Activated CD4-positive, alpha-beta T cell treated with anti-CD3 and anti-CD28 coated beads, Interleukin-2, Interleukin-4, amounts not matched to agents 100 ng/mL and 50 ng/mL, durations not matched to agents 16 hours and 8 hours (primary cell): ENCODE measurements around the gene ZNF511.

Experiments
- DNase-seq: peaks from one replicate; pipeline ENCODE4 v3.0.0-alpha.2; 2020; ENCODE audit warnings: low spot score

Gene ZNF511

DNA sequence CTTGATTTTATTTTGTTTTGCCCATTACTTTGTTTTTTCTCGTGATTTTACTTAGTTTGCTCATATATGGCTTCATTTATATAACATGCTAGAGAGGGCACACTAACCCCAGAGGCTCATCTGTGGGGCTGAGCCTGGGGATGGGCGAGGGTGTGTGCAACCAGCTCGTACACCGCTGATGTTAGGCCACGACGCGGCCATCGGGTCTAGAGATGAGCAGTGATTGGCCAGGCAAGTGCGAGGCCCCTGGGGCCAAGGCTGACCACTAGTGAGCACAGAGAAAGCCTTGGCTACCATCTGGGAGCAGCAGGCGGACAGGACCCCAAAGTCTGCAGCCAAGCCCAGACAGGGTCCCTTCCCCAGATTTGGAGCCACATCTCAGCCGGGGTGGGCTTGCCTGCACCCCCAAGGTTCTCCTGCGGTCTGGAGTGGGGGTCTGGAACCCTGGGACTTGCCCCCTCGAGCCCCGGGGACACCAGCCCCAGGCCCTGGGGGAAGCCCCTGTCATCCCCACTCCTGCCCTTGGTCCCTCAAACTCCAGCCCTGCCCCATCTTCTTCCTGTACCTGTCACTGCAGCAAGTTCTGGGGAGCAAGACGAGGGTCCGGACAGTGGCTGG is 45.4 kb downstream of the ZNF511 start:
- DNase-seq: no peak

DNA sequence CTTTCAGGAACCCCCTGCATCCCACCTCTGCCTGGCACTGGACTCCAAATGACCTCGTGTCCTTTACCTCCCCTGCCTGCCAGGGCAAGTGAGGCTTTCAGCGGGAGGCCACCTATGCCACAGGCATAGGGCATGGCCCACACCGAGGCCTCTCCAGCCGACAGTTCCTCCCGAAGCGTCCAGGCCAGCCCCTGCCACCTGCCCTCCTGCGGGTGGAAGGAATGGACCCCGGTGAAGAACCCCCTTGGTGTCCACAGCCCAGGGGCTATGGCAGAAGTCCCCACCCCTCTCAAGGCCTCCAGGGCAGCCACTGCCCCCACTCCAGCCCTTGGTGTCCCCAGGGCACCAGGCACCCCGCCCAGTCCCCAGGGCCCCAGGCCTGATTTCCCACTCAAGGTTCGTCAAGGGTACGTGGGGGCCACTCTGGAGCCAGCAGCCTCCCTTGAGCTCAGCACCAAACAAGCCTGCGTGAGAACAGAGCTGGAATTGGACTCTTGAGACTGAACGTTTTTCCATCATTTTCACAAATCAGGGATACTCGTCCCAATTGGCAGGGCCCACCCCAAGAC is 46.0 kb downstream of the ZNF511 start:
- DNase-seq: no peak

DNA sequence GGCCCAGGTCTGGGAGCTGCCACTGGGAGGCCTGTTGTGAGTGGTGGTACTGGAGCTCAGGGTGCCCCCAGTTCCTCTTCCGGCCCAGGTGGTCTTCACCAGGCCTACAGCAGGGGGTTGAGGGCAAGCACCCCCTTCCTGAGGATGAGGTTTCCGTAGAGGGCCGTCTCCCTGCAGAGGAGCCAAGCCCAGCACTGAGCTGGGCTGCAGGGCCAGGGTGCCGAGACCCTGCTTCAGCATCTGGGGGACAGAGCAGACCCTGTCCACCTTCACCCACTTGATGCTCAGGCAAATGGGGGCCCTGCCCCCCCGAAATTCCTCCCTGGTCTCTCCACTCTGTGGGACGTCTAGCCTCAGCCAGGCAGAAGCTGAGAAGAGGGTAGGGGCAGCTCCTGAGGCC is 46.6 kb downstream of the ZNF511 start:
- no peak for DNase-seq

GRCh38 chr10:133355991-133356390 is 47.3 kb downstream of the ZNF511 start:
- DNase-seq: no peak

- no peak for DNase-seq
Measured at GRCh38 chr10:133356549-133357284, 48.0 kb downstream of the ZNF511 start.

DNA sequence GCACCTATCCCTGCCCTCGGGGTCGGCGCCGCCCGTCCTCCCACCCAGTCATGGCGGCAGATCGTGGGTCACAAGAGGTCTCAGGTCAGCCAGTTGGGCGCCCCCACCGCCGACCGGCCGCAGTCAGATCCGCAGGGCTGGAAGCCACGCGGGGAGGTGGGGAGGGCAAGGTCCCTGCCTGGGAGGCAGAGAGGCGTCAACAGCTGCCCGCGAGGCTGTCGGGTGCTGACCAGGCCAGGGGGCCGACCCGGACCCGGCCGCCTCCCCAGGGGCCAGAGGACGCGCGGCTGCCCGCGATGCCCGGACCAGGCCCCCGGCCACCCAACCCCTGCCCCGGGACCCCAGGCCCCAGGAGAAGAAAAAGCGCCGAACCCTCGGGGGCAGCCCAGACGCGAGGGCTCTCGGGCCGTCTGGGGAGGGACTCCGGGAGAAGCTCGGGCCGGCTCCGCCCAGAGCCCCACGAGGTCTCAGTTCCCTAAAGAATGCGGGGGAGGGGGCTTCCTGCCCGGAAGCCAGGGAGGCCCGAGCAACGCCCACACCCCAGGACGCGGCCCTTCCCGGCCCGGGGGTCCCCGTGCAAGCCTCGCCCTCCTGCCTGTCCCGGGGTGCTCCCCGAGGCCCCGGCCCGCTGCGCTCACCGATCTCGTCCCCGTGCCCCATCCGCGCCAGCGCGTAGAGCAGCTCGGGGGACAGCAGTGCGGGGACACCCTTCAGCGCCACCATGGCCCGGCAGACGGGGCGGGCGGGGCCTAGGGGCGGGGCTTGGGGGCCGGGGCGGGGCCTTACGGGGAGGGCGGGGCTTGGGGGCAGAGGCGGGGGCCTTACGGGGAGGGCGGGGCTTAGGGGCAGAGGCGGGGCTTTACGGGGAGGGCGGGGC is 48.8 kb downstream of the ZNF511 start, which contains the start of gene FUOM:
Gene FUOM (minus strand): TSS at position 735 of the 877 bp plus-strand sequence. CDS start 12 bp downstream, at position 723.
- peak; percentile 59 for DNase-seq

DNA sequence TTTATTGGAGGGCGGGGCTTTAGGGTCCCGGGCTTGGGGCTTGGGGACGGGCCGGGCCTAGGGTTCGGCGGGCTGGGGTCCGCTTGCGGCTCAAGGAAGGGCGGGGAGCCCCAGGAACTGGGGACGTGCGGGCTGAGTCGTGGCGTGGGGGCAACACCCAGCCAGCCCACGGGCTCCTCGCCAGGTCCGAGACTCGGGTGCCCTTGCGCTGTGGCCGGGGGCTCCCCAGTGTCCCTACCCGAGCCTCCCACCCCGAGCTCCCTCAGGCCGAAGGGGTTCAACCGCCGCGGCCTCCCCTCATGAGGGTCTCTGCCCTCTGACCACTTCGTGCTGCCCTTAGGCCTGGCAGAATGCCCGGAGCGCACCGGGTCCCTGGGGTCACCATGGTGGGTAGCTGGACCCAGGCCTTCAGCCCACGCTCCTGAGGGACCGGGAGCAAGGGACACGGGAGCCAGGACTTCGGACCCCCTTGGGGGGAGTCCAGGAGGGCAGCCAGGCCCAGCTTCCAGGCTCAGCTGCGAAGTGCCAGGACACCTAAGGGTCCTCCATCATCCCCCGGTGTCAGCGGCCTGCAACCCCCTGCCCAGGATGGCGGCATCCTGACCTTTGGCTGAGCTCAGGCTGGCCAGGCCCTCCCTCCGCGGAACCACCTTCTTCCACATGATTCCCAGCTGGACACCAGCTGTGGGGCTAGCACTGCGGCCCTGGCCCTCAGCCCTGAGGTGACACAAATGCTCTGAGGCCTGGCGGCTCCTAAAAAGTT is 49.6 kb downstream of the ZNF511 start:
- DNase-seq: no peak

GRCh38 chr10:133358925-133359310 is 50.2 kb downstream of the ZNF511 start:
- no peak for DNase-seq

DNA sequence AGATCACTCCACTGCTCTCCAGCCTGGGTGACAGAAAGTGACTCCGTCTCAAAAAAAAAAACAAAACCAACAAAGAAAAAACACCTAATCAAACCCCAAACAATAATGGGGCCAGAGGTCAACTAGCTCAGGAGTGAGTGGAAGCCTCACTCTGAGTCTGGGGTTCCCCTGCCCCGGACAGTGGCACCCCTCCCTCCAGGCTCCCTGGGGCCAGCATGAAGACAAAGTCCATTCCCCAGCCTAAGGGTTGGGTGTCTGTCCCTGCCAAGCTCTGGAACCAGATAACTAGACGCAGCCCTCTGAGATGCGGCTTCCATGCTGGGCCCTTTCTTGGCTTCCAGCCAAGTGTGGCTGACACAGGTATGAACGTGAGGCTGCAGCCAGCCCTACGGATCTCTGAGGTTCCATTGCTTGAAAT is 50.8 kb downstream of the ZNF511 start:
- DNase-seq: no peak

- DNase-seq: no peak
Measured at GRCh38 chr10:133359972-133360610, 51.4 kb downstream of the ZNF511 start.

DNA sequence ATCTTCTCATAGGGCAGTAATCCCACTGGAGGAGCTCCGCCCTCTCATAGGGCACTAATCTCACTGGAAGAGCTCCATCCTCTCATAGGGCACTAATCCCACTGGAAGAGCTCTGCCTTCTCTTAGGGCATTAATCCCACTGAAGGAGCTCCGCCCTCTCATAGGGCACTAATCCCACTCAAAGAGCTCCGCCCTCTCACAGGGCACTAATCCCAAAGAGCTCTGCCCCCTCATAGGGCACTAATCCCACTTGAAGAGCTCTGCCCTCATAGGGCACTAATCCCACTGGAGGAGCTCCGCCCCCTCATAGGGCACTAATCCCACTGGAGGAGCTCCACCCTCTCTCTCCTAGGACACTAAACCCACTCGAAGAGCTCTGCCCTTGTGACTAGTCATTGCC is 52.5 kb downstream of the ZNF511 start:
- no peak for DNase-seq

DNA sequence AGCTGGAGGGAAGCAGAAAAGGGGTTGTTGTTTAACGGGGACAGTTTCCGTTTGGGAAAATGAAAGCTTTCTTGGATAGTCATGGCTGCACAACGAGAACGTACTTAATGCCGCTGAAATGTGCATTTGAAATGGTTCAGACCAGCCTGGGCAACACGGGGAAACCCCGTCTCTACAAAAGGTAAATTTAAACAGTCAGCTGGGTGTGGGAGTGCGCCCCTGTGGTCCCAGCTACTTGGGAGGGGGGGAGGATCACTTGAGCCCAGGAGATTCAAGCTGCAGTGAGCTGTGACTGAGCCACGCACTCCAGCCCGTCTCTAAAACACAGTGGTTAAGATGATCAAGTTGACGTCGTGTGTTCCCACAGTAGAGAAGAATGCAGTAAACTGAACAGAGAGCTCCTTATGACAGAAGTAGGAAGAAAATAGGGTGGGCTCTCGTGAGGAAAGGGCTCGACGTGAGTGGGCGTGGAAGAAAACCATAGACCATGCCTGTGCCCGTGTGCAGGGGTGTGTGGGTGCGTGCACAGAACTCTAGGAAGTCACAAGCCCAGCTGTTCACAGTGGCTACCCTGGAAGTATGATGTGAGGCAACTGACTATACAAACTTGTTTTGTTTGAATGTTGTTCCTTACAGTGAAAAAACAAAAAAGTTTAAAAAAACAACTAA is 53.2 kb downstream of the ZNF511 start:
- no peak for DNase-seq
